CD8-positive, alpha-beta memory T cell (primary cell): ENCODE measurements around the gene MMP2. TPM values are rescaled to one million over a fixed set of nuclear protein-coding genes. Genes with fewer than 3 reads are reported as not detected.

Experiments
- CTCF ChIA-PET: fragments of 350-600 bp; sonication (Branson Sonifier 250); formaldehyde crosslinking; loops from one replicate; lab custom pipeline; 2021; ENCODE audit warnings: antibody characterized with exemption; lab: Charles Lee
- POLR2A ChIA-PET: fragments of 350-600 bp; sonication (Branson Sonifier 250); formaldehyde crosslinking; loops from one replicate; lab custom pipeline; 2021; ENCODE audit warnings: antibody characterized with exemption; lab: Charles Lee
- DNase-seq, 5 donors: peaks; one replicate each; pipeline versions ENCODE4 v3.0.0 to v3.0.0-alpha.2; 2020 to 2022; ENCODE audit warnings: mixed read lengths in 1 of 5
- H3K27ac ChIP-seq: one replicate; pipeline ENCODE4 v1.7.0; 2013; ENCODE audit warnings: low read depth, mild to moderate bottlenecking, low read length, moderate library complexity
- H3K27me3 ChIP-seq: 2 replicates; pipeline ENCODE4 v1.7.0; 2013; ENCODE audit warnings: low read length, mild to moderate bottlenecking; ENCODE audit not compliant: insufficient read depth, poor library complexity, severe bottlenecking
- H3K36me3 ChIP-seq: 2 replicates; pipeline ENCODE4 v1.7.0; 2013; ENCODE audit warnings: mild to moderate bottlenecking, low read length, moderate library complexity; ENCODE audit not compliant: insufficient read depth
- H3K4me1 ChIP-seq: 2 replicates; pipeline ENCODE4 v1.7.0; 2013; ENCODE audit warnings: mild to moderate bottlenecking, low read length, moderate library complexity; ENCODE audit not compliant: insufficient read depth
- H3K4me3 ChIP-seq: 2 replicates; pipeline ENCODE4 v1.7.0; 2013; ENCODE audit warnings: mild to moderate bottlenecking, low read length
- H3K9me3 ChIP-seq: 2 replicates; pipeline ENCODE4 v1.7.0; 2013; ENCODE audit warnings: mild to moderate bottlenecking, low read length
- H3K27ac Mint-ChIP-seq, 8 donors: one replicate each; pipeline ENCODE4 v1.8.0; 2020 to 2021; ENCODE audit warnings: mixed read lengths in 8 of 8, mild to moderate bottlenecking in 6 of 8, inconsistent platforms in 3 of 8, moderate library complexity in 3 of 8
- H3K27me3 Mint-ChIP-seq, 2 donors: one replicate each; pipeline ENCODE4 v1.8.0; 2020 to 2021; ENCODE audit warnings: mixed read lengths in 2 of 2, mild to moderate bottlenecking in 1 of 2, moderate library complexity in 1 of 2
- H3K36me3 Mint-ChIP-seq, 3 donors: one replicate each; pipeline ENCODE4 v1.8.0; 2020 to 2021; ENCODE audit warnings: mixed read lengths in 3 of 3, inconsistent platforms in 1 of 3, mild to moderate bottlenecking in 1 of 3
- H3K4me1 Mint-ChIP-seq, 3 donors: one replicate each; pipeline ENCODE4 v1.8.0; 2020 to 2021; ENCODE audit warnings: mixed read lengths in 3 of 3, inconsistent platforms in 1 of 3, mild to moderate bottlenecking in 1 of 3
- H3K4me3 Mint-ChIP-seq, 7 donors: one replicate each; pipeline ENCODE4 v1.8.0; 2020 to 2021; ENCODE audit warnings: mixed read lengths in 7 of 7, mild to moderate bottlenecking in 6 of 7, moderate library complexity in 4 of 7, inconsistent platforms in 2 of 7
- H3K9me3 Mint-ChIP-seq, 5 donors: one replicate each; pipeline ENCODE4 v1.8.0; 2020 to 2022; ENCODE audit warnings: mixed read lengths in 5 of 5, mild to moderate bottlenecking in 3 of 5, moderate library complexity in 2 of 5, inconsistent platforms in 1 of 5
- polyA plus RNA-seq: library from polyadenylated mRNA; unstranded; fragments of 300-500 nt; fragmentation: Illumina TruSeq; gene quantifications from one replicate; pipeline ENCODE4 v1.2.3, GENCODE V29; 2021
- total RNA-seq, 2 experiments: library from RNA; stranded (reverse); gene quantifications; one replicate each; pipeline ENCODE4 v1.2.3, GENCODE V29; 2021

Gene MMP2
- total and polyA plus RNA-seq, 3 experiments from 2014 or later: not detected

- Mint-ChIP-seq H3K27me3 (peaks cover 7 to 34% of the 10 kb centered on the region in 2 donors), H3K9me3 (peaks cover 0 to 18% (median 15%) of the 10 kb centered on the region in 5 donors), H3K36me3 (peaks cover 0 to 3% (median 0%) of the 10 kb centered on the region in 3 donors), H3K27ac (no peak overlapping the region), H3K4me1 (no peaks in the 10 kb centered on the region), H3K4me3 (no peak overlapping the region)
- no peak overlapping the region for H3K4me3 ChIP-seq
- no peaks in the 10 kb centered on the region for H3K36me3 ChIP-seq
- POLR2A ChIA-PET: no interaction called here
- H3K9me3 ChIP-seq: no peaks in the 10 kb centered on the region
- H3K4me1 ChIP-seq: no peaks in the 10 kb centered on the region
- H3K27ac ChIP-seq: no peak overlapping the region
- CTCF ChIA-PET: no interaction called here
- no peaks in the 10 kb centered on the region for H3K27me3 ChIP-seq
- DNase-seq: no peak
These were observed 36.1 kb downstream of the MMP2 start for GRCh38 chr16:55515111-55515510.

- Mint-ChIP-seq H3K4me1 (no peaks in the 10 kb centered on the region), H3K27me3 (peaks cover 0 to 2% of the 10 kb centered on the region in 2 donors), H3K27ac (no peak overlapping the region), H3K36me3 (no peaks in the 10 kb centered on the region), H3K9me3 (peaks cover 0 to 12% (median 9%) of the 10 kb centered on the region in 5 donors), H3K4me3 (no peak overlapping the region)
- POLR2A ChIA-PET: no interaction called here
- H3K36me3 ChIP-seq: no peaks in the 10 kb centered on the region
- H3K4me3 ChIP-seq: no peak overlapping the region
- no peaks in the 10 kb centered on the region for H3K9me3 ChIP-seq
- no peaks in the 10 kb centered on the region for H3K4me1 ChIP-seq
- H3K27ac ChIP-seq: no peak overlapping the region
- CTCF ChIA-PET: no interaction called here
- no peak for DNase-seq
- H3K27me3 ChIP-seq: no peaks in the 10 kb centered on the region
These were observed 42.8 kb downstream of the MMP2 start for GRCh38 chr16:55521792-55522191.

- no peaks in the 10 kb centered on the region for H3K36me3 Mint-ChIP-seq
- Histone ChIP-seq H3K27ac (no peak overlapping the region), H3K36me3 (no peaks in the 10 kb centered on the region), H3K9me3 (no peaks in the 10 kb centered on the region), H3K27me3 (no peaks in the 10 kb centered on the region), H3K4me3 (no peak overlapping the region), H3K4me1 (no peaks in the 10 kb centered on the region)
- no peak overlapping the region for H3K27ac Mint-ChIP-seq
- H3K4me1 Mint-ChIP-seq: no peaks in the 10 kb centered on the region
- no peak overlapping the region for H3K4me3 Mint-ChIP-seq
- peaks cover 0 to 7% of the 10 kb centered on the region in 2 donors for H3K27me3 Mint-ChIP-seq
- peaks cover 0 to 10% (median 7%) of the 10 kb centered on the region in 5 donors for H3K9me3 Mint-ChIP-seq
- POLR2A ChIA-PET: no interaction called here
- CTCF ChIA-PET: no interaction called here
- no peak for DNase-seq
These were observed 47.4 kb downstream of the MMP2 start for GRCh38 chr16:55526441-55526840.

- H3K27ac Mint-ChIP-seq: no peak overlapping the region
- no peaks in the 10 kb centered on the region for H3K9me3 Mint-ChIP-seq
- Histone ChIP-seq H3K27ac (no peak overlapping the region), H3K36me3 (no peaks in the 10 kb centered on the region), H3K4me1 (no peaks in the 10 kb centered on the region), H3K4me3 (no peak overlapping the region), H3K27me3 (no peaks in the 10 kb centered on the region), H3K9me3 (no peaks in the 10 kb centered on the region)
- POLR2A ChIA-PET: interaction anchor here (0.6 kb wide), 1 partner anchor 1994 kb away, joined by 4 read pairs; no protein-coding TSS in a partner anchor
- H3K27me3 Mint-ChIP-seq: peaks cover 0 to 7% of the 10 kb centered on the region in 2 donors
- no peaks in the 10 kb centered on the region for H3K36me3 Mint-ChIP-seq
- no peak for DNase-seq
- no peak overlapping the region for H3K4me3 Mint-ChIP-seq
- CTCF ChIA-PET: no interaction called here
- H3K4me1 Mint-ChIP-seq: no peaks in the 10 kb centered on the region
These were observed 48.9 kb downstream of the MMP2 start for GRCh38 chr16:55527885-55528284.

- Histone ChIP-seq H3K27ac (no peak overlapping the region), H3K4me1 (no peaks in the 10 kb centered on the region), H3K4me3 (no peak overlapping the region), H3K9me3 (no peaks in the 10 kb centered on the region), H3K27me3 (no peaks in the 10 kb centered on the region), H3K36me3 (no peaks in the 10 kb centered on the region)
- ChIA-PET POLR2A (no interaction called here), CTCF (no interaction called here)
- Mint-ChIP-seq H3K4me3 (no peak overlapping the region), H3K9me3 (no peaks in the 10 kb centered on the region), H3K27me3 (peaks cover 0 to 7% of the 10 kb centered on the region in 2 donors), H3K4me1 (no peaks in the 10 kb centered on the region), H3K27ac (no peak overlapping the region), H3K36me3 (no peaks in the 10 kb centered on the region)
- no peak for DNase-seq
These were observed 50.0 kb downstream of the MMP2 start for GRCh38 chr16:55529018-55529417.

GRCh38 chr16:55530316-55530856 lies 51.4 kb downstream of the MMP2 start:
- no peak overlapping the region for H3K27ac Mint-ChIP-seq
- H3K4me3 ChIP-seq: no peak overlapping the region
- H3K4me1 Mint-ChIP-seq: no peaks in the 10 kb centered on the region
- peaks cover 0 to 10% of the 10 kb centered on the region in 2 donors for H3K27me3 Mint-ChIP-seq
- H3K36me3 Mint-ChIP-seq: no peaks in the 10 kb centered on the region
- no peaks in the 10 kb centered on the region for H3K9me3 ChIP-seq
- no peak overlapping the region for H3K27ac ChIP-seq
- H3K36me3 ChIP-seq: no peaks in the 10 kb centered on the region
- DNase-seq: no peak
- H3K4me3 Mint-ChIP-seq: no peak overlapping the region
- POLR2A ChIA-PET: no interaction called here
- H3K9me3 Mint-ChIP-seq: no peaks in the 10 kb centered on the region
- H3K4me1 ChIP-seq: no peaks in the 10 kb centered on the region
- H3K27me3 ChIP-seq: no peaks in the 10 kb centered on the region
- CTCF ChIA-PET: no interaction called here

GRCh38 chr16:55532227-55532626 lies 53.2 kb downstream of the MMP2 start:
- no peak overlapping the region for H3K27ac Mint-ChIP-seq
- H3K4me3 Mint-ChIP-seq: peak overlapping the region in 1 of 7 donors; percentile 16
- no peaks in the 10 kb centered on the region for H3K4me1 Mint-ChIP-seq
- no peaks in the 10 kb centered on the region for H3K36me3 Mint-ChIP-seq
- H3K27me3 Mint-ChIP-seq: peaks cover 0 to 10% of the 10 kb centered on the region in 2 donors
- CTCF ChIA-PET: no interaction called here
- no peaks in the 10 kb centered on the region for H3K9me3 Mint-ChIP-seq
- H3K27me3 ChIP-seq: no peaks in the 10 kb centered on the region
- POLR2A ChIA-PET: interaction anchor here (0.6 kb wide), 1 partner anchor 712 kb away, joined by 7 read pairs; no protein-coding TSS in a partner anchor
- no peak overlapping the region for H3K27ac ChIP-seq
- no peak overlapping the region for H3K4me3 ChIP-seq
- H3K9me3 ChIP-seq: no peaks in the 10 kb centered on the region
- no peaks in the 10 kb centered on the region for H3K4me1 ChIP-seq
- DNase-seq: no peak
- no peaks in the 10 kb centered on the region for H3K36me3 ChIP-seq

GRCh38 chr16:55534756-55535155 lies 55.8 kb downstream of the MMP2 start:
- no peaks in the 10 kb centered on the region for H3K4me1 ChIP-seq
- H3K36me3 Mint-ChIP-seq: no peaks in the 10 kb centered on the region
- no peak overlapping the region for H3K27ac Mint-ChIP-seq
- no peaks in the 10 kb centered on the region for H3K36me3 ChIP-seq
- DNase-seq: no peak
- CTCF ChIA-PET: no interaction called here
- POLR2A ChIA-PET: no interaction called here
- no peaks in the 10 kb centered on the region for H3K4me1 Mint-ChIP-seq
- peaks cover 0 to 6% of the 10 kb centered on the region in 2 donors for H3K27me3 Mint-ChIP-seq
- H3K27ac ChIP-seq: no peak overlapping the region
- no peaks in the 10 kb centered on the region for H3K27me3 ChIP-seq
- no peaks in the 10 kb centered on the region for H3K9me3 ChIP-seq
- no peak overlapping the region for H3K4me3 Mint-ChIP-seq
- no peaks in the 10 kb centered on the region for H3K9me3 Mint-ChIP-seq
- H3K4me3 ChIP-seq: no peak overlapping the region
